Measurements from ENCODE around the gene B3GNT7. TPM values are rescaled to one million over a fixed set of nuclear protein-coding genes. Genes with fewer than 3 reads are reported as not detected.
A peak's percentile ranks its signal among the peaks of the same experiment; 100 is the strongest.

Gene B3GNT7
- total and polyA plus RNA-seq, 2 of the 8 experiments (the other 6 are each of a cell fraction or from before 2014, with no cell fraction given), result 26.4 to 73.1 TPM

- Histone ChIP-seq H3K4me3 (ENCODE audit: extremely low read depth in 1 of 4, insufficient read depth in 2 of 4, low read depth in 3 of 4, low read length in 4 of 4) (peak overlapping the region in 2 of 4 experiments; percentile 29 to 62; a peak in 4 of 8 replicates), H3K9me3 (ENCODE audit: insufficient read depth in 2 of 2, low read depth in 1 of 2, low read length in 1 of 2) (no peaks in the 10 kb centered on the region; a peak in 1 of 4 replicates), H3K79me1 (ENCODE audit: low read depth, low read length) (no peaks in the 10 kb centered on the region), H2BK20ac (ENCODE audit: low read length) (peak overlapping the region; percentile 95; the same call in 1 of the 2 replicates), H2BK15ac (ENCODE audit: low read length) (peak overlapping the region; percentile 81; the same call in 1 of the 2 replicates), H3K23me2 (ENCODE audit: low read depth, low read length) (no peaks in the 10 kb centered on the region; the same call in 1 of the 2 replicates), H2BK120ac (replicated peaks; ENCODE audit: low read depth, low read length) (peak overlapping the region; percentile 68), H4K8ac (ENCODE audit: extremely low read depth, insufficient read depth, low read length) (peak overlapping the region; percentile 87; the same call in 1 of the 2 replicates), H4K20me1 (replicated peaks in 1 of 2; ENCODE audit: control insufficient read depth in 1 of 2, insufficient read depth in 2 of 2, low read length in 2 of 2) (no peaks in the 10 kb centered on the region), H3K79me2 (ENCODE audit: control insufficient read depth in 1 of 2, insufficient read depth in 2 of 2, low read length in 2 of 2) (no peaks in the 10 kb centered on the region), H3K4ac (replicated peaks; ENCODE audit: insufficient read length, low read depth, low read length) (peak overlapping the region; percentile 82), H2AK5ac (ENCODE audit: low read depth, low read length) (no peak overlapping the region), H3K36me3 (ENCODE audit: control insufficient read depth in 2 of 4, insufficient read depth in 4 of 4, low read length in 3 of 4) (no peaks in the 10 kb centered on the region), H3K18ac (ENCODE audit: extremely low read depth, low read length) (peak overlapping the region; percentile 98), H3K4me2 (ENCODE audit: insufficient read depth in 1 of 2, low read depth in 2 of 2, low read length in 2 of 2) (peak overlapping the region; percentile 55 to 72), H3K4me1 (replicated peaks in 1 of 4; ENCODE audit: control insufficient read depth in 3 of 4, insufficient read depth in 4 of 4, low read length in 3 of 4) (peaks cover 14 to 32% (median 23%) of the 10 kb centered on the region in 4 experiments), H3K27me3 (replicated peaks in 1 of 4; ENCODE audit: control insufficient read depth in 3 of 4, extremely low read depth in 1 of 4, insufficient read depth in 3 of 4, low read length in 3 of 4) (no peaks in the 10 kb centered on the region), H4K91ac (replicated peaks; ENCODE audit: insufficient read length, low read length) (peak overlapping the region; percentile 98), H3K9ac (replicated peaks in 1 of 4; ENCODE audit: extremely low read depth in 1 of 4, low read depth in 3 of 4, low read length in 3 of 4) (peak overlapping the region in 2 of 4 experiments; percentile 45 to 53; a peak in 2 of 7 replicates), H3K14ac (ENCODE audit: insufficient read length) (no peak overlapping the region), H2BK5ac (ENCODE audit: low read depth, low read length) (peak overlapping the region; percentile 97), H3K23ac (ENCODE audit: insufficient read length) (no peak overlapping the region), H2AFZ (ENCODE audit: low read length) (no peak overlapping the region), H3K56ac (replicated peaks; ENCODE audit: insufficient read length, low read depth, low read length) (no peak overlapping the region), H4K5ac (ENCODE audit: insufficient read length, low read depth, low read length) (peak overlapping the region; percentile 77), H2BK12ac (ENCODE audit: low read depth, low read length) (peak overlapping the region; percentile 98; the same call in 1 of the 2 replicates), H3K27ac (ENCODE audit: low read depth, low read length) (peak overlapping the region; percentile 91)
- FAIRE-seq (peak; percentile 57), DNase-seq (ENCODE audit: low read depth in 1 of 2, low spot score in 2 of 2) (peak; percentile 90)
- ChIA-PET POLR2A (ENCODE audit: partially characterized antibody) (interaction anchor here (0.6 to 20.1 kb wide), 28 partner anchors 10 to 452 kb away, joined by 3 to 235 read pairs (median 4); partner anchors contain the start of genes B3GNT7 and NCL), CTCF (ENCODE audit: partially characterized antibody) (interaction anchor here (0.6 to 32.5 kb wide), 36 partner anchors 6 to 546 kb away, joined by 3 to 617 read pairs (median 5); partner anchors contain the start of genes B3GNT7 and ITM2C)
- WGBS, 2 experiments (ENCODE audit: extremely low coverage in 1 of 2, insufficient coverage in 1 of 2, insufficient read length in 1 of 2, insufficient replicate concordance in 2 of 2, low coverage in 1 of 2, low lambda C conversion rate in 2 of 2, missing lambda C conversion rate in 1 of 2), result 38% methylated on average over 6 of the region's 6 CpGs; no CpG with 5 or more reads in 1 of the 2 experiments
- peak; percentile 94 for TF ChIP-seq ASH2L (IDR thresholded peaks at IDR 0.05; ENCODE audit: low read length)
- TF ChIP-seq USF2 (IDR thresholded peaks at IDR 0.05; ENCODE audit: low read length), result no peak
- no peak for TF ChIP-seq BCL11A (IDR thresholded peaks at IDR 0.05; ENCODE audit: low read depth in 2 of 2, low read length in 2 of 2)
- no peak for TF ChIP-seq JUN (IDR thresholded peaks at IDR 0.05; ENCODE audit: low read depth, low read length)
- TF ChIP-seq RBBP5 (IDR thresholded peaks at IDR 0.05; ENCODE audit: borderline replicate concordance, low read depth, low read length), result peak; percentile 84; the same call in 1 of the 2 replicates
- TF ChIP-seq NANOG (IDR thresholded peaks at IDR 0.05; ENCODE audit: insufficient read depth, low read depth, low read length, poor library complexity, severe bottlenecking), result peak; percentile 97
- no peak for TF ChIP-seq FOSL1 (IDR thresholded peaks at IDR 0.05; ENCODE audit: insufficient read depth, low read depth, low read length)
- TF ChIP-seq, protein P1, sequence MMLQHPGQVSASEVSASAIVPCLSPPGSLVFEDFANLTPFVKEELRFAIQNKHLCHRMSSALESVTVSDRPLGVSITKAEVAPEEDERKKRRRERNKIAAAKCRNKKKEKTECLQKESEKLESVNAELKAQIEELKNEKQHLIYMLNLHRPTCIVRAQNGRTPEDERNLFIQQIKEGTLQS (IDR thresholded peaks at IDR 0.05; ENCODE audit: insufficient read depth, low read depth, low read length), result no peak
Measured at GRCh38 chr2:231410293-231411004, 14.9 kb downstream of the B3GNT7 start.
